HFF-Myc (cell line): Measurements from ENCODE around the gene UNC13A.

ENCODE experiments used
- DNase-seq: peaks from one replicate; pipeline ENCODE4 v3.0.0-alpha.2; 2011; ENCODE audit warnings: low read depth; ENCODE audit errors: extremely low read depth
- H3K4me3 ChIP-seq: replicated peaks from 2 replicates; pipeline ENCODE4 v1.5.1; 2011; ENCODE audit warnings: low read depth, mild to moderate bottlenecking, control low read depth, low read length
- TF ChIP-seq, protein P1 (sequence below): IDR thresholded peaks from 2 replicates; pipeline ENCODE4 v1.5.1; 2012; ENCODE audit warnings: mild to moderate bottlenecking, low read depth, low read length, control low read depth; ENCODE audit errors: missing control alignments

The UNC13A gene

DNA sequence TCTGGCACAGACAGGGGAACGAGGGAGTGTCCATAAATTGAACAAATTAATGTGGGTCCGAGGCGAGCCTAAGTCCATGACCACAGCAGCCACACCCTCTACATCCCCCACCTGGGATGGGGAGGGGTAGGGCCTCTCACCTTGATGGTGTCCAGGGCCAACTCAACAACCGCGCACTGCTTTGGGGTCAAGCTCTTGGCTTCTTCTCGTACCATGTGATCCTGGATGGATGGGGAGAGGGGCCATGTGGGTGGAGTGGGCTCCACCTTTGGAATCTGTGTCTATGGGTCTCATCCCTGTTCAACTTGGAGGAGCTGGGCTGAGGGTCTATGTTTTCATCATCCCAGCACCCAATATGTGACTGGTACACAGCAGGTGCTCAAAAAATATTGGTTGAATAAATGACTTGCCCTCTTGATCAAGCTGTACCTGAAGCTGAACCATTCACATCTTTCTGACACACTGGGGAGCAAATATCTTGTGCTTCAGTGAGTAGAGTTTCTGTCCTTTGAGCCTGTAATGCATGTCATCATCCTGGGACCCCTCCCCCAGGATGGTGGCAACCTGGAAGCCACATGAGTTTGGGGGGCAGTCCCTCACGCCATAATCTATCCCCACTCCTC lies 69.8 kb downstream of the UNC13A start:
- TF ChIP-seq, protein P1, sequence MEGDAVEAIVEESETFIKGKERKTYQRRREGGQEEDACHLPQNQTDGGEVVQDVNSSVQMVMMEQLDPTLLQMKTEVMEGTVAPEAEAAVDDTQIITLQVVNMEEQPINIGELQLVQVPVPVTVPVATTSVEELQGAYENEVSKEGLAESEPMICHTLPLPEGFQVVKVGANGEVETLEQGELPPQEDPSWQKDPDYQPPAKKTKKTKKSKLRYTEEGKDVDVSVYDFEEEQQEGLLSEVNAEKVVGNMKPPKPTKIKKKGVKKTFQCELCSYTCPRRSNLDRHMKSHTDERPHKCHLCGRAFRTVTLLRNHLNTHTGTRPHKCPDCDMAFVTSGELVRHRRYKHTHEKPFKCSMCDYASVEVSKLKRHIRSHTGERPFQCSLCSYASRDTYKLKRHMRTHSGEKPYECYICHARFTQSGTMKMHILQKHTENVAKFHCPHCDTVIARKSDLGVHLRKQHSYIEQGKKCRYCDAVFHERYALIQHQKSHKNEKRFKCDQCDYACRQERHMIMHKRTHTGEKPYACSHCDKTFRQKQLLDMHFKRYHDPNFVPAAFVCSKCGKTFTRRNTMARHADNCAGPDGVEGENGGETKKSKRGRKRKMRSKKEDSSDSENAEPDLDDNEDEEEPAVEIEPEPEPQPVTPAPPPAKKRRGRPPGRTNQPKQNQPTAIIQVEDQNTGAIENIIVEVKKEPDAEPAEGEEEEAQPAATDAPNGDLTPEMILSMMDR: no peak
- DNase-seq: no peak
- no peak overlapping the region for H3K4me3 ChIP-seq

DNA sequence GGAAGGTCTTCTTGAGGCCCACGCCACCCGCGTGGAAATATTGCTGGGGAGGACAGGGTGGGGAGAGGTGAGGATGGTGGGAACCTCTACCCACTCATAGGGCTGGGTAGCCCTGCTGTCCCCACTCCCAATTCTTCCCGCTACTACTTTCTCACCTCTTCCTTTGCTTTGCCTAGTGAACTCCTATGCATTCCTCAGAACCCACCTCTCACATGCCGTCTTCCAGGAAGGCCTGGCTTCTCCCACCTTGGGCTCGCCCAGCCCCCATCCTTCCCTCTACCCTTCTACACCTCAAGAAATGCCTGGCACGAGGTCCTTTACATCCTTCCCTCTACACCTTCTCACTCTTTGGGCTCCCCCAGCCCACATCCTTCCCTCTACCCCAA lies 70.4 kb downstream of the UNC13A start:
- TF ChIP-seq, protein P1: no peak
- no peak overlapping the region for H3K4me3 ChIP-seq
- no peak for DNase-seq

DNA sequence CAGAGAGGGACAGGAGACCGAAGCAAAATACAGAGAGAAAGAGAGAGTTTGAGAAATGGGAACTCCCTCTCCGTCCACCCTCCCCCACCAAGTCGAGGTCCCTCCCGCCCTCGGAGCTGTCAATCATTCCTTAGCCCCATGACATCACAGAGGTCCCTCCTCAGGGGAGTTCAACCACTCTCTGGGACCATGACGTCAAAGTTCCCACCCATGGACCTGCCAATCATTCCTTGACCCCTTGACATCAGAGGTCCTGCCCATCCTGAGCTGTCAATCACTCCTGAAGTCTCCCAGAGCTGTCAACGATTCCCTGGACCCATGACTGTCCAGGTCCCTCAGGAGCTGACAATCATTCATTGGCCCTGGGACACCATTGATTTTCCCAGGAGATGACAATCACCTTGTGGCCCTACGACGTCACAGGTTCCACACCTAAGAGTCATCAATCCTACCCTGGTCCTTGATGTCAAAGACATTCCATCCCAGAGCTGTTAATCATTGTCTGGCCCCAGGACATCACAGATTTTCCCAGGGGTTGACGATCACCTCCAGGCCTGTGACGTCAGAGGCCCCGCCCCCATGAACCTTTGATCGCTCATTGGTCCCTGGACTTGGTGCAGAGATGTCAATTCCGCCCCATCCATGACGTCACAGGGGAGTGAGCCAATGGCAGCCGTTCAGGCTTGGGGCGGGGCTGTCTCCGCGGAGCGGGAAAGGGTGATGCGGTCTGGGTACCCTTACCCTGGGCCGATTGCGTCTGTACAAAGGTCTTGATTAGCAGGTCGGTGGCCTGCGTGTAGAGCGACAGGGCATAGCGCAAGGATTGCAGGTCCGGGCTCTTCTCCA lies 71.0 kb downstream of the UNC13A start:
- DNase-seq: no peak
- TF ChIP-seq, protein P1: no peak
- H3K4me3 ChIP-seq: no peak overlapping the region

DNA sequence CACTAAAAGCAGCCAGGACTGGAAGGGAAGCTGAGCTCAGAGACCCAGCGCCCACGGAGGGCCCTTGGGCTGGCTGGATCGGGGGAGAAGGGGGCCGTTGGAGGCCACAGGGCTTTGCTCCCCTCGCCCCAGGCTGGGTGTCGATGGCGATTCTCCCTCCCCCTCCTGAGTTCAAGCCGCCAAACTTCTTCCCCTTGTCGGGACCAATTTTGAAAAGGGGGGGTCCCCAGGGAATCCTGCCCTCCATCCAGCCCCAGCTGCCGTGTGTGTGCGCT lies 71.5 kb downstream of the UNC13A start:
- TF ChIP-seq, protein P1: no peak
- DNase-seq: no peak
- H3K4me3 ChIP-seq: no peak overlapping the region

DNA sequence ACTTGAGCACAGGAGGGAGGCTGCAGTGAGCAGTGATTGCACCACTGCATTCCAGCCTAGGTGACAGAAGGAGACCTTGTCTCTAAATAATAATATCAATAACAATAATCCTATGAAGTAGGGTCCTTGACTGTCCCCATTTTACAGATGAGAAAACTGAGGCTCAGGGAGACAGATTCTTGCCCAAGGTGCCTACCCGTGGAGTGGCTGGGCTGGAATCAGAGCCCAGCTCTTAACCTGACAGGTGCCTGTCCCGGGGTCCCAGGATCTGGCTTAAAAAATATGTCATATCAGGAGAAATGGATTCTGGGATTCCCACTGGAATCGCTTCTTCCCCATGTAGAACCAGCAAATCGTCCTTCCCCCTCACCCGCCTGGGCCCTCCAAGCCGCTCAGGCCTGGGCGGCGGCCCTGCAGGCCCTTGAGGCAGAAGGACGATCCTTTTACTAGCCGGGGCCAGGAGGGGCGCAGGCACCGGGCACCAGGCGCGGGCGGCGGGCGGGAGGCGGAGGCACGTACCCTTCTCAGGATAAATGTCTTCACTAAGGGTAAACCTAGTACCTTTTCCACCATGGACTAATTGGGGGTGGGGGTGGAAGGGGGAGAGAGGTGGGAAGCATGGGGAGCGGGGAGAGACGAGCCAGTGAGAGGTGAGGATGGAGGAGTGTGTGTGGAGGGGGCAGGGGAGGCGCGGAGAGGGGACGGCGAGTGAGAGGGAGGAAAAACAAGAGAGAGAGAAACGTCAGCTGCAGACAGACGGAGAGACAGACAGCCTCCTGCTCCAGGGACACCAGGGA lies 72.1 kb downstream of the UNC13A start:
- no peak overlapping the region for H3K4me3 ChIP-seq
- no peak for DNase-seq
- TF ChIP-seq, protein P1: no peak

DNA sequence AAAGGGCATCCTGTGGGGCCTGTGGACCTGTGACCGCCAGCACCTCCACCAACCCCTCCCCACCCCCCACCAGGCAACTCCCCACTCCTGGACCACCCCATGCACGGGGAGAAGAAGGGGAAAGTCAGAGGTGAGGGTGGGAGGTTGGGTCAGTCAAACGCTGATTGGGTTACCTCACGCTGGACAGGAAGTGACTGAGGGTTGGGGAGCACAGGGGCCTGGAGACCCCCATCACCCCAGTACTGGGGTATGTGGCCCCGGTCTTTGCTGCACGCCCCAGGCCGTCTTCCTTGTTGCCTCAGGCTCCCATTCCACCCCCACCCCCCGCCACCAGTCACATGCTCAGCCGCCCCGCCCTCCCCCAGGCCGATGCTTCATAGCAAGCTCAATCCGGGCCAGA lies 73.7 kb downstream of the UNC13A start:
- H3K4me3 ChIP-seq: no peak overlapping the region
- TF ChIP-seq, protein P1: no peak
- DNase-seq: no peak
